CD4-positive, alpha-beta T cell treated with Interleukin-15 for 1 hour (primary cell): ENCODE measurements around the gene GMDS.

Experiments used
- DNase-seq: peaks from one replicate; pipeline ENCODE4 v3.0.0-alpha.2; 2020

The GMDS gene

GRCh38 chr6:2245103-2245876 is at the start of gene GMDS:
Gene GMDS, minus strand, starts transcription at chr6:2245605.
- peak; percentile 88 for DNase-seq

GRCh38 chr6:2285510-2285909 is 40.1 kb upstream of the GMDS start:
- no peak for DNase-seq

- DNase-seq, result no peak
Observed at GRCh38 chr6:2275892-2276242, 30.5 kb upstream of the GMDS start.

GRCh38 chr6:2274981-2275891 is 29.8 kb upstream of the GMDS start:
- DNase-seq, result no peak

GRCh38 chr6:2272696-2273095 is 27.3 kb upstream of the GMDS start:
- no peak for DNase-seq

GRCh38 chr6:2270054-2270453 is 24.6 kb upstream of the GMDS start:
- DNase-seq, result no peak

GRCh38 chr6:2266841-2267240 is 21.4 kb upstream of the GMDS start:
- no peak for DNase-seq

- DNase-seq, result no peak
Observed at GRCh38 chr6:2266031-2266795, 20.8 kb upstream of the GMDS start.

GRCh38 chr6:2264932-2265331 is 19.5 kb upstream of the GMDS start:
- no peak for DNase-seq

- no peak for DNase-seq
Observed at GRCh38 chr6:2263896-2264295, 18.5 kb upstream of the GMDS start.

- no peak for DNase-seq
Observed at GRCh38 chr6:2259574-2259973, 14.2 kb upstream of the GMDS start.

GRCh38 chr6:2259002-2259494 is 13.6 kb upstream of the GMDS start:
- no peak for DNase-seq

GRCh38 chr6:2258112-2258511 is 12.7 kb upstream of the GMDS start:
- no peak for DNase-seq

- DNase-seq, result no peak
Observed at GRCh38 chr6:2257363-2257762, 12.0 kb upstream of the GMDS start.

GRCh38 chr6:2254747-2255146 is 9.3 kb upstream of the GMDS start:
- DNase-seq, result no peak

GRCh38 chr6:2249126-2249525 is 3.7 kb upstream of the GMDS start:
- DNase-seq, result no peak

- no peak for DNase-seq
Observed at GRCh38 chr6:2247664-2248063, 2.3 kb upstream of the GMDS start.

GRCh38 chr6:2245877-2246863 is 765 bp upstream of the GMDS start:
- peak; percentile 45 for DNase-seq

- no peak for DNase-seq
Observed at GRCh38 chr6:2244261-2245102, 923 bp downstream of the GMDS start.

GRCh38 chr6:2242311-2242710 is 3.1 kb downstream of the GMDS start:
- DNase-seq, result no peak

- DNase-seq, result no peak
Observed at GRCh38 chr6:2240961-2241360, 4.4 kb downstream of the GMDS start.
